Ramos (cell line): ENCODE data around the gene ZNF521.

Experiments
- in situ Hi-C: fragments of 300-500 bp; cut with MboI; formaldehyde crosslinking; loops from one replicate; pipeline ENCODE4 v1.14.3; 2022; ENCODE audit warnings: low sequenced_read_pairs; ENCODE audit not compliant: unreplicated experiment

ZNF521 gene

DNA sequence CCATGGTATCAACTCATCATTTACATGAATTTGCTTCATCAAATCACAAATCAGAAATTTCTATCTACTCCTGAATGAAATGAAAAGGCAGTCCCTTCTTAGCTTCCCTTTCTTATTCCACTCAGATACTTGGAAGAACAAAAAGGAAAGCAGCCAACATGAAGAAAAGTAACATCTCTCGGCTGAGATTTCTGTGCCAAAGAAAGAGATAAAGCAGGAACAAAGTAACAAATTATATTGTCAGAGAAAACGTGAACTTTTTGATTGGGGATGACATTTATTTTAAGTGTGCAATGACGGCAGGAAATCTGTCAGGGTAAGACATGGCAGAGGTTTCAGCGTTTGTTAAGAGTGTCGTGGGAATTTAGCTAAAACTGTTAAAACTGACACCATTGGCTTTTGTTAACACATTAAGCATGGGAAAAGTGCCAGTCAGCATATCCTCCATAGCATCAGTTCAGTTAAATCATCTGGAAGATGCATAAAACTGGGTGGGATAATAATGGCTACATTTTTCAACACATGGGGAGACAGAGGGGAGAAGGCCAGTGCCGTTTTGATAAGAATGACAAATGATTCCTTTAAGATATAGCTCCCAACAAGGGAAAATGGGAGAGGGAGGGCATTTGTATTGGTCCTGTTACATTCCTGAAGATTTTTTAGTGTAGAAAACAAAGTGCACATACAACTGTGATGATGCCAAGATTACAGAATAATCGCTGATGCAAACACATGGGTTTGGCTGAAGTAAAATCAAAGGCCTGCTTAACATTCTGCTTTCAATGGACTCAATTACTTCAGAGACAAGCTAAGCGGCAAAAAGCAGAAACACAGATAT, 211.6 kb downstream of the ZNF521 start:
- in situ Hi-C loops = no loop called here

DNA sequence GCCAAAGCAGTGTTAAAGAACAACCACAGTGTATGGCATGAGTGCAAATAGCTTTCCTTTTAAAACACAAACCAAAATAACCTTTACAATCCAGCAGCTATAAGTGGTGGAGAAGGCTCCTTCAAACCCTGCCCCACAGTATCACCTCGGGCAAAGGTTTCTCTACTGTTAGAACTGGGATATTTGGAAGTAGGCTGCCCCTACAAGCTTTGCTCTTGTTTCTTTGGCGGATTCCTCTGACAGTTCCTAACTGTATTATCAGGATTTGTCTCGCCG, 214.8 kb downstream of the ZNF521 start:
- in situ Hi-C loops = no loop called here

DNA sequence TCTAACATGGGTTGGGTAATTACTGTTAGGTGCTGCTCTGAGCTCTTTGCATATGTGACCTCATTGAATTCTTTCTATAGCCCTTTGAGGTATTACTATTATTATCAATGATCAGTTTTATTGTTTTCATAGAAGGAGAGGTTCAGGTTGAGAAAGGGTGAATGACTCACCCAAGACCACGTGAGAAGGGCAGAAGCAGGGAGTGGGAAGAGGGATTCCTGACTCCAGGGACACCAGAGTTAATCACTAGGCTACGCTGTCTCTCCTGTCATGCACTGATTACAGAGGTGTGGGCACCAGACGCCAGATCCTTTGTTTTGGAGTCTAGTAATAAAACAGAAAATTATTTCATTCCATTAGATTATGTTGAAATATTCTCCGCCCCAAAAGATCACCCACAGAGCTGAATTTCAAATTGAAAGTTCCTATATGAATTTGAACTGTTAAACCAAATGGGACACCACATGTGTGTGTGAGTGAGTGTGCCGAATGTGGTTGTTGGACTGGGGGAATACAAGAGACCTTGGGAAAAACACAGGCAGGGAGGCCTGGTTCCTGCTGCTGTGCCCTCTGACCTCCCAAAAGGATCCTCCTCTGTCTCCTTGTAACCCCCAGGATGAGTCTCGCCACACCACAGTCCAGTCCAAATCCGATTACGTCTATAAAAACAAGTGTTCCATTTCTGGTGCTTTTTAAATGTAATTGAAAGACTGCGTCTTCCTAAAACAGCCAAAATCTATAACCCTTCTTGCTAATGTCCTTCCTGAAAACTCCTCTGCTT, 215.4 kb downstream of the ZNF521 start:
- in situ Hi-C loops = no loop called here

DNA sequence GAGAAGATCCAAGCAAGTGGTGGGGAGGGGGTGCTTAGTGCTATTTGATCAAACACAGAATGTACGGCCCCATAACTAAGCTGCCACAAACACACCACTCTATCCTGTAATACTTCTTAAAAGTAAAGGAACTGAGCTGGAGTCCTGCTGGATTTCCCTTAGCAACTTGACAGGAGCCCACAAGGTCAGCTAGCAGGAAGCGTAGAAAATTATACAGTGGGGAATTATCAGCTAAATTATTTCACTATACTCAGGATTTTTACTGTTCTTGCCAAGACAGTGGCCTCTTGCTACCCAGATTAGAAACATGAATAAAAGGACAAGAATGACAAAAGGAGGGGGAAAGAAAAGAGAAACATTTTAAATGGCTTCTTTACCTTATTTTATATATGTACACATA, 217.1 kb downstream of the ZNF521 start:
- in situ Hi-C loops = no loop called here

DNA sequence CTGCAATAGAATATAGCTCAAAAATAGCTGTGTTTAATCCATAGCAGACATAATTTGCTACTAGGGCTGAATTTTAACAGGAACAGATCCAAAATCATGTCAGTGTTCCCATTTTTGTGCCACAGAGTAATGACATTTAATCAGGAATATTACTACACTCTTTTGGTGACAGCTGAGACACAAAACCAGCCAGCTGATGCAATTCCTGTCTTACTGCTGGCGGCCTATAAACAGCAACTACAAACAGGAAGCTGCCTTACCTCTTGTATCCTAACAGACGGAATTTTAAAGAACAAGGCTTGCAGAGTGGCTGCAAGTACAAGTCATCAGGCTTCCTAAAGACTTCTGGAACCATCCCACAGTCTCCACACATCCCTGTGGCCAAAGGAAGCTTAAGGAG, 218.1 kb downstream of the ZNF521 start:
- in situ Hi-C loops = no loop called here

DNA sequence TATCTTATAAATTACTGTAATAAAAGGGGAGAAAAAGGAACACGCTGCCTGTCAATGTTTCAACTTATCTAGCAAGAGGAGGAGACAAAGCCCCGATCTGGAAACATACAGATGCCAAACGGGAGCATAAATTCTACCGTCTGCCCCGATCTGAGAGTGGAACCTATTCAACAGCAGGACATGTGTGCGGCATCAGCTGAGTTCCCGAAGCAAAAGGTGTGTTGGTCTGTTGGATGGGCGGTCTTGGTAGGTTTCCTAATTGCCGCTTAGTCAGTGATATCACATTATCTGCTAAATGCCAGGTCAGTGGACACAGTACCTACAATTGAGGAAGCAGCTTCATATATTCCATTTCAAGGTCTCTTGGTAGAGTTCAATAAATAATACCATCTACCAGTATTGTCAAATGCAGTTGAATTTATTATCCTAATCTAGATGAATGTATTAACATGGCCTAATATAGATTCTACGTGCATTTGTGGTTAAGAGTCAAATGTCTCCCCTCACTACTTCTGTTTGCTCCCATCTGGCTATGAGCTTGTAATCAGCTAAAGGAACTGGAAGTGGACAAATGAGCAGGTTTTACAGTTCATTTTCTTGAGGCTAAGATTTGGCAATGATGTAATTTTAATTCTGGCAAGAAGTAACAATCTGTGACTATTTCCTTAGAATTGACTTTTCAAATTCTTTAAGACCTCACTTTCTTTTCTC, 219.0 kb downstream of the ZNF521 start:
- in situ Hi-C loops = no loop called here

DNA sequence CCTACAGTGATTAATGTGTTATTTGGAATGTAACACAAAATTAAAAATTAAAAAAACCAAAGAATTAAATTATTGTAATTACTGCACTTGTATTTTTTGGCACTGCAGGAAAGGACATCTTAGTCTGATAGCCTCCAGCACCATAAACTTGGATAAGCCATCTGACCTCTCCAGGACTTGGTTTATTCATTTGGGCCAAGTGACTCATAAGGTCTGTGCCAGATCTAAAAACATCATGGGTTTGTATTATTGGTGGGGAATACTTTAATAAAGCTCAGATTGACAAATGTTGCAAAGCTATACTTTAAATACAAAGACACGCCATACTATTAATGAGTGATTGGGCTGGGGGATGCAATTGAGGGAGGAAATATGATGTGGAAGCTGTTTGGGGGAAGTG, 225.2 kb downstream of the ZNF521 start:
- in situ Hi-C loops = no loop called here

DNA sequence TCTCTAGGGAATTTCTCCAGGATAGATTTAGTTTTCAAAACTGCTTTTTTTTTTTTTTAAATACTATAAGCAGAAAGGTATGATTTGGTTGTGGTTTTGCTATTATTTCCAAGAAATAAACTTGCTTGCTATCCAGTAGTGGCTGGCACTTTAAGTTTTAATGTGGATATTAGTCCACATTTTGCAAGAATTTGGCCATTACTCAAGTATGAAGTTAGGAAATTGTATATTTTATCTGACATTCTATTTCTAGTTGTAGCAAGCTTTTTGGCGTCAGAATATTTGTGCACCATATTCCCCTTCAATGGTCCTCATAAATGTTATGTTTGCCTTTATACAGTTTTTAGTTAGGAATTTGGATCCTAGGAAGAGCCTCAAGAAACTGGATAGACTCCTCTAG, 226.3 kb downstream of the ZNF521 start:
- in situ Hi-C loops = no loop called here

DNA sequence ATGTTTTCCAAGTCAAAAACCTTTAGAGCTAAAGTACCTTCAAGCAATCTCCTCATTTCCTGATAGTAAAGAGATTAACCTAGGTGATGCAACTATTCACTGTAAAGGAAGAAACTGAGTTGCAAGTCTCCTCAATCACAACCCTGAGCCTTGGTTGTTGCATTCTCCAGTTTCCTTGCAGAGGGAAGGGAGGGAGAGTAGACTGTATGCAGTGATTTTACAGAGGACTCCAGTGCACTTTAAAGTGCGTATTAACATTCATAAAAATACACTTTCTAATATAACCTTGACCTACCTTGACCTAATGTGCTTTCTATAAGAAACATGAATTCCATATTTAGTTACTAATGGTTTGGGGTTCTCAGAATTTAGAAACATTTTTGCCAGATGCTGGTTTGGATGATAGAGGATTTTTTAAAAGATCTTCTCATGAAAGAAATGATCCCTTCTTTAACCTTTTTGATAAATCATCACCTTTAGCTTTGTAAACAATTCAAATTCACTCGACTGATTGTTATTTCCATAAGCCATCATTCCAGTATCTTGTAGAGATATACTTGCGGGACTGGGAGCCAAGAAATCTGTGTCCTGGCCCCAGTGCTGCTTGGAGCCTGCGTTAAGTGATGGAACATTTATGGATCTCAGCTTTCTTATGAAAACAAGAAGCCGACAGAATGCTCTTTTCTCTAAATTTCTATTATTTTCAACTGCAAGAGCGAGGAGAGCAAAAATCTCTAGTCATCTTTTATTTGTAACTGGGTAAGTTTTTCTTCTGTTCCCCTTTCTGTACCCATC, 228.3 kb downstream of the ZNF521 start:
- in situ Hi-C loops = no loop called here

DNA sequence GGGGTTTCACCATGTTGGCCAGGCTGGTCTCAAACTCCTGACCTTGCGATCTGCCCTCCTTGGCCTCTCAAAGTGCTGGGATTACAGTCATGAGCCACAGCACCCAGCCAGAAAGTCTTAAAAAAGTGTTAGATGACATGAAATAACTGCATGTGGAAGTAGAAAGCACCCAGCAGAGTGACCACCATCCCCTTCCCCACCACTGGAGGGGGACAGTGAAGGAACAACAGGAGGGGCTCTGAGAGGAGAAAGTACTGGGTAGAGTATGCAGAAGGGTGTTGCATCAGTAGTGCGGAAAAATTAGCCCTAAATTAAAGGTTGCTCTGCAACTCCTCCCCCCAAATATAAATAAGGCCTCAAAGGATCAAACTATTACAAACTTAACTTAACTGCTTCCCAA, 230.5 kb downstream of the ZNF521 start:
- in situ Hi-C loops = no loop called here

DNA sequence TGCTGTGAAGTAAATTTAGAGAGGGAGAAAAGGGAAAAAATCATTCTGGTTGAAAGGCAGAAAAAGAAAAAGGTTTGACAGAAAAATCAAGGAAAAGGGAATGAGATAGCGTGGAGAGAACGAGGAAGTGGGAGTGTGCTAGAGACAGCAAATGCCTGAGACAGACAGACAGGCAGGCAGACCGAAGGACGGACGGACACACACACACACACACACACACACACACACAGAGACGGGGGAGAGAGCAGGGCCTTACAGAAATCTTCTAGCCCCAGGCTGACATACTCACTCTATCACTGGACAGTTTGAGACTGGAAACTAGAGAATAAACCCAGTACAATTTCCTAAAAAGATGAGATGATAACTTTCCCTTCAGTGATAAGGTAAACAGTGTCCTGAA, 238.4 kb downstream of the ZNF521 start:
- in situ Hi-C loops = loop anchor here (10.0 kb wide), 1 partner anchor 59 kb away; no protein-coding TSS in a partner anchor

DNA sequence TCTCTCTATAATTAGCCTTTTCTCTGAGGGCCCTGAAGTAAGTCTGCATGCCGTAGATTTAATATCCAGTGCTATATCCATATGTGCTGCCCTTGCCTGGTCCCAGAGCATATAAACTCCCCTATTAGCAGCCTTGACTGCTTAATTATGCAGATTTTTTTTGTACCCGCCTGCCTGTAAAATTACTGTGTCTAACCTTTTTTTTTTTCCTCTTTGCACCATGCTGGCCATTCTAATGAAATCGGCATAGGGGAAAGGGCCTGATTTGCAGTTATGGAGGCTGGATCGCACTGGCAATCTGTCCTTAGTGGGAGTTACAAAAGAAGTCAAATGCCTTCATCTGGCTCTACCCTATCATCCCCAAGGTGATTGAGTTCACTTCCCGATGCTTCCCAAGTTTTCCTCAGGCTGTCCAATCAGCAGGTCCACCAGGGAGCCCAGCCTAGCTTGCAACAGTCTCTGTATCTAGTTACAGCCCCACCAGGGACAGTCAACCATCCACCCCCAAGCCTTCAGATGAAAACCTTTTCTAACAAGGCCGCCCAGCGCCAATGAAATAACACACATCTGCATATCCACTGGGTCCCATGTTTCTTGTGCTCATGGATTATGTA, 239.0 kb downstream of the ZNF521 start:
- in situ Hi-C loops = loop anchor here (10.0 kb wide), 1 partner anchor 58 kb away; no protein-coding TSS in a partner anchor

DNA sequence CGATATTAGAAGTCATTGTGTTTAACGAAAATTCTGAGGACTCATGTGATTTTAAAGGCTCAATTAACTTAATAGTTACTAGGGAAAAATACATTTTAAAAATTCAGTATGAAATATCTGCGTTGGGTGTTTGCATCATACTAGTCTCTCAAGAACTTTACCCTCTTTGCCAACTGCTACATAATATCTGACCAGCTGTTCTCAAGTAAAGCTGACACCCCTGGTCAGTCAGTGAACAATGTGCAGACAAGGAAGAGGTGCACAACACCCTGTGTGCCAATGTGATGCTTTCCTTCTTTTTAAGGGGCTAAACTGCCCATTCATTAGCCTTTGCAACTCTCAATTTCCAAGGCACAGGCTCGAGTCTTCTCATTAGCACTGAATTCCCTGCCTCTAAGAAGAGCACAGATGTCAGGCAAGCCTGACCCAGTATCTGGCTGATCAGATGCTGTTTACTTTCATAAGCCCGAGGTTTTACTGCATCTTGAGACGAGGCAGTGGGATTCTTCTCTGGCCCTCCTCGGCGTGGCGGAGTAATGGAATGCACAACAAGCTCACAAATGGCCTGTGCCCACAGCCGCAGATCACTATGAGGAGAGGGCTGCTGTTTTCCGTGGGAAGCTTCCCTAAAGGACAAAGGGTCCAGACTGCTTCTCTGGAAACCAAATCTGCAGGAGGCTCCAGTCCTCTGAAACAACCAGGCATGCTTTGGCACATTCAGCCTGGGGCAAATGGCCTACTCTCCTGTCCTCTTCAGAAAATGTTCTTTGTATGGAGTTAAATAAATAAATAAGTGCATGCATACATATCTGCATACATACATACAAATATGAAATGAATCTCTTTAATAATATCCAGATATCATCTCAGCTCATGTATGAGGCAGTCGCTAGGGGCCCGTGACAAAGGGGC, 240.3 kb downstream of the ZNF521 start:
- in situ Hi-C loops = loop anchor here (10.0 kb wide), 1 partner anchor 57 kb away; no protein-coding TSS in a partner anchor

DNA sequence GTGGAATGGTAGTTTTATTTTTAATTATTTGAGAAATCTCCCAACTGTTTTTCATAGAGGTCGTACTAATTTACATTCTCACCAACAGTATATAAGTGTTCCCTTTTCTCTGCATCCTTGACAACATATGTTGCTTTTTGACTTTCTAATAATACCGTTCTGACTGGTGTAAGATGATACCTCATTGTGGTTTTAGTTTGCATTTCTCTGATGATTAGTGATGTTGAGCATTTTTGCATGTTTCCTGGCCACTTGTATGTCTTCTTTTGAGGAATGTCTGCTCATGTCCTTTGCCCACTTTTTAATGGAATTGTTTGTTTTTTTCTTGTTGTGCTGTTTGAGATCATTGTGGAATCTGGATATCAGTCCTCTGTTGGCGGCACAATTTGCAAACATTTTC, 242.5 kb downstream of the ZNF521 start:
- in situ Hi-C loops = no loop called here

DNA sequence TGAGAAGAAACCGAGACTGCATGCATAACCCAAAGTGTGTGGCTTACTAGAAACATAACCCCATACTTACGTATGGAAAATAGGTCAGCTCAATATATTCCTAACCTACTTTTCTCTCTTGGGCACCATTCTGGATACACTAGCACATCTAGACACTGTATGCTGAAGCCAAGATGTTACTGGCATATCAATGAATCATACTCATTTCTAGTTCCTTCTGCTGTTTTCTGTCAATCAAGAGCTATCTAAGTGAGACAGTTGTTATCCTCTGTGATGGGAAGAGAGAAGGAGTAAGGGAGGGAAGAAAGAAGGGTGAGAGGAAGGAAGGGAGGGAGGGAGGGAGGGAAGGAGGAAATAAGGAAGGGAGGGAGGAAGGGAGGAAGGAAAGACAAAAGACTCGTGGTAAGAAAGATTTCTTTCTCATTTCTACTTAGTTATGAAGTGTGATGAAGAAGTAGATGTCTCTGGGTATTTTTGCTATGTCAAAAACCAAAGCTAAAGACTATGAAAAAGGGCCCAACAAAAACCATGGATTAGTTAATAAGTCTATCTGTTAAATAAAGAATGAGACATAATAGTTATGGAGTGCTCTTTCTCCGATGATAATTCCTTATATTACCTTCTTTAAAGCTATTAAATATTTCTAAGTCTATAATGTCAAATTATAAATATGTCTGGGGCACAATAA, 248.4 kb downstream of the ZNF521 start:
- in situ Hi-C loops = no loop called here

DNA sequence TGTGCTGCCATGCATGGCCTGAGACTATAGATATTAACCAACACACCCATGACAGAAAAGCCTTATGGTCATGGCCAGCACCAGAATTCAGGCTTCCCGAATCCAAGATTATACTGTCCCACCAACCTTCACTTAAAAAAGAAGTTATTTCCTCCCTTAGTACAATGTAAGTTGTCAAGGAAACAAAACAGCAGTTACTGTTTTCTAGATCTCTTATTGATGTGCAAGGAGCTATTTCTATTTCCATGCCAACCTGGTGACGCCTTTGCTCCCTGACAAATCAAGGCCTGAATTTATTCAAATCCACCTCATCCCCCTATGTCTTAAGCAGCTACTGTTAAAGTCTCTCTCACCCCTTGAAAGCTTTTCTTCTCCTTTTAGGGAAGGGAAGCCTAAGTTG, 249.3 kb downstream of the ZNF521 start:
- in situ Hi-C loops = no loop called here

DNA sequence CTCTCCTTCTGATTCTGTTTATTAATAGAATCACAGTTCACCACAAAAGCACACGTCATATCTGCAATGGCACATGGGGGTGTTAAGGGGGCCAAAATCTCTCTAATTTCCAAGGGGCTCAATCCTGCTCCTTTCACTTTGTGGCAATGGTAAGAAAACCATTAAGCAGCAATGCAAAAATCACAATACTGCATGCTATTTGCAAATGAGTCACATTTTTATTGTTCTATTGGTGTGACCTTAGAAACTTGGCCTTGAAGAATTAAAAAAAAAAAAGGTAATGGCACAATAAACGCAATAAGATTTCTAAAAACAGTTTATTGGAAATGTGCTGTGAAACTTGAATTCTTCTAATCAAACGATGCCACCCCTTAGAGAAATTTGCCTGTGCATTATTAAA, 251.5 kb downstream of the ZNF521 start:
- in situ Hi-C loops = no loop called here

DNA sequence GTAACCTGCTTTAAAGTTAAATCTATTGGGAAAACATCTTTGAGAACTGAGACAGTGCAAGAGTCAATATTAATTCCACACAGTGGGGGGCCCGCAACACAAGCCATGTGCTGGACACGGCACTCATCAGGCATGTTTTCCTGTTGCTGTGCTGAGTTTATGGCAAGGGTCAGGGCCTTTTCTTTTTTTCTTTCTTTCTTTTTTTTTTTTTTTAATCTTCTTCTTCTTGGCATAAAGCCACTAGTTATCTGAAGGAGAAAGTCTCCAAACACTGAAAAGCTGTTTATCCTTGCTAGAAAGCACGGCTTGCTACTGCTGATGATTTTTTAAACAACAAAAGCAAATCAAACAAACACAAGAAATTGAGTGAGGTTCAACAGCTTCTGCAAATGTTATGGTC, 252.1 kb downstream of the ZNF521 start:
- in situ Hi-C loops = no loop called here
